ENCODE results near the gene CCDC77.

Gene CCDC77

GRCh38 chr12:388541-389141, 12.8 kb upstream of the CCDC77 start:
- TF ChIP-seq FOXM1 (IDR thresholded peaks at IDR 0.05; ENCODE audit: borderline replicate concordance, low read depth), result no peak
- TF ChIP-seq YY1 (IDR thresholded peaks at IDR 0.05; ENCODE audit: low read depth), result 0 out of 2 replicates have a peak, but pooled peaks have one; percentile 34
- TF ChIP-seq ZBTB7A (IDR thresholded peaks at IDR 0.05; ENCODE audit: low read depth), result 0 out of 2 replicates have a peak, but pooled peaks have one; percentile 18
- TF ChIP-seq REST (IDR thresholded peaks at IDR 0.05; ENCODE audit: low read depth), result no peak

- TF ChIP-seq RAD21 (IDR thresholded peaks at IDR 0.05; ENCODE audit: low read depth), result no peak
- TF ChIP-seq NFIC (IDR thresholded peaks at IDR 0.05), result no peak
- TF ChIP-seq TCF12 (IDR thresholded peaks at IDR 0.05; ENCODE audit: low read depth), result peak; percentile 68
- 0 out of 2 replicates have a peak, but pooled peaks have one; percentile 52 for TF ChIP-seq ZBTB7A (IDR thresholded peaks at IDR 0.05; ENCODE audit: low read depth)
- peak; percentile 26; the same call in 1 of the 2 replicates for TF ChIP-seq EGR1 (IDR thresholded peaks at IDR 0.05)
- TF ChIP-seq YY1 (IDR thresholded peaks at IDR 0.05; ENCODE audit: low read depth), result peak; percentile 81
- peak; percentile 37 for TF ChIP-seq USF1 (IDR thresholded peaks at IDR 0.05)
- TF ChIP-seq TEAD4 (IDR thresholded peaks at IDR 0.05), result peak; percentile 78
- peak; percentile 98 for TF ChIP-seq CREB1 (IDR thresholded peaks at IDR 0.05; ENCODE audit: low read depth)
- no peak for TF ChIP-seq FOXM1 (IDR thresholded peaks at IDR 0.05; ENCODE audit: borderline replicate concordance, low read depth)
- peak; percentile 98 for TF ChIP-seq TAF1 (IDR thresholded peaks at IDR 0.05; ENCODE audit: low read depth)
- peak; percentile 97 for TF ChIP-seq MAX (IDR thresholded peaks at IDR 0.05)
- no peak for TF ChIP-seq CEBPB (IDR thresholded peaks at IDR 0.05)
- no peak for TF ChIP-seq REST (IDR thresholded peaks at IDR 0.05; ENCODE audit: low read depth)
- 0 out of 2 replicates have a peak, but pooled peaks have one; percentile 31 for TF ChIP-seq EP300 (IDR thresholded peaks at IDR 0.05; ENCODE audit: borderline replicate concordance)
Measured at GRCh38 chr12:389142-390096, 12.0 kb upstream of the CCDC77 start, which contains the start of gene KDM5A. Gene KDM5A, minus strand, starts transcription at chr12:389320. Its CDS starts 229 bp downstream, at chr12:389091.

- TF ChIP-seq TAF1 (IDR thresholded peaks at IDR 0.05; ENCODE audit: low read depth) (no peak), EGR1 (IDR thresholded peaks at IDR 0.05) (no peak), MAX (IDR thresholded peaks at IDR 0.05) (no peak), USF1 (IDR thresholded peaks at IDR 0.05) (no peak), NFIC (IDR thresholded peaks at IDR 0.05) (no peak), RAD21 (IDR thresholded peaks at IDR 0.05; ENCODE audit: low read depth) (no peak), ZBTB7A (IDR thresholded peaks at IDR 0.05; ENCODE audit: low read depth) (no peak), TEAD4 (IDR thresholded peaks at IDR 0.05) (no peak), CREB1 (IDR thresholded peaks at IDR 0.05; ENCODE audit: low read depth) (no peak), YY1 (IDR thresholded peaks at IDR 0.05; ENCODE audit: low read depth) (no peak), FOXM1 (IDR thresholded peaks at IDR 0.05; ENCODE audit: borderline replicate concordance, low read depth) (no peak), EP300 (IDR thresholded peaks at IDR 0.05; ENCODE audit: borderline replicate concordance) (no peak), TCF12 (IDR thresholded peaks at IDR 0.05; ENCODE audit: low read depth) (no peak), CEBPB (IDR thresholded peaks at IDR 0.05) (no peak), REST (IDR thresholded peaks at IDR 0.05; ENCODE audit: low read depth) (no peak)
Measured at GRCh38 chr12:400828-401227, 616 bp upstream of the CCDC77 start.
